ENCODE data around the gene KIF24. TPM values are rescaled to one million over a fixed set of nuclear protein-coding genes. Genes with fewer than 3 reads are reported as not detected.
"Not testable (repeated sequence)": the region's sequence is repeated elsewhere in the genome, so short reads cannot be mapped to it uniquely, and the experiment has no call there.

Gene KIF24
- polyA plus RNA-seq, 4 donors: 5.1 to 7.3 (median 6.4) TPM

- DNase-seq (ENCODE audit: low read depth in 4 of 4, low spot score in 2 of 4): no peak
These were observed 4.8 kb upstream of the KIF24 start for GRCh38 chr9:34333836-34334235.

- DNase-seq (ENCODE audit: low read depth in 4 of 4, low spot score in 2 of 4): no peak
These were observed 3.3 kb upstream of the KIF24 start for GRCh38 chr9:34332076-34332964.

GRCh38 chr9:34331196-34331595 is 2.1 kb upstream of the KIF24 start:
- no peak for DNase-seq (ENCODE audit: low read depth in 4 of 4, low spot score in 2 of 4)

- no peak for DNase-seq (ENCODE audit: low read depth in 4 of 4, low spot score in 2 of 4)
These were observed 525 bp downstream of the KIF24 start for GRCh38 chr9:34328500-34328986.

GRCh38 chr9:34326690-34327089 is 2.4 kb downstream of the KIF24 start:
- DNase-seq (ENCODE audit: low read depth in 4 of 4, low spot score in 2 of 4): no peak

GRCh38 chr9:34322899-34323591 is 6.0 kb downstream of the KIF24 start:
- no peak for DNase-seq (ENCODE audit: low read depth in 4 of 4, low spot score in 2 of 4)

- no peak for DNase-seq (ENCODE audit: low read depth in 4 of 4, low spot score in 2 of 4)
These were observed 7.6 kb downstream of the KIF24 start for GRCh38 chr9:34321451-34321850.

GRCh38 chr9:34318163-34318790 is 10.8 kb downstream of the KIF24 start:
- no peak for DNase-seq (ENCODE audit: low read depth in 4 of 4, low spot score in 2 of 4)

GRCh38 chr9:34317436-34317835 is 11.6 kb downstream of the KIF24 start:
- no peak for DNase-seq (ENCODE audit: low read depth in 4 of 4, low spot score in 2 of 4)

GRCh38 chr9:34311499-34312185 is 17.4 kb downstream of the KIF24 start:
- no peak for DNase-seq (ENCODE audit: low read depth in 4 of 4, low spot score in 2 of 4)

GRCh38 chr9:34310215-34310614 is 18.9 kb downstream of the KIF24 start:
- DNase-seq (ENCODE audit: low read depth in 4 of 4, low spot score in 2 of 4): no peak

- not testable (repeated sequence) for DNase-seq (ENCODE audit: low read depth in 4 of 4, low spot score in 2 of 4)
These were observed 20.8 kb downstream of the KIF24 start for GRCh38 chr9:34308316-34308715.

- DNase-seq (ENCODE audit: low read depth in 4 of 4, low spot score in 2 of 4): not testable (repeated sequence)
These were observed 28.0 kb downstream of the KIF24 start for GRCh38 chr9:34301064-34301463.

GRCh38 chr9:34292552-34292951 is 36.5 kb downstream of the KIF24 start:
- no peak for DNase-seq (ENCODE audit: low read depth in 4 of 4, low spot score in 2 of 4)

GRCh38 chr9:34291423-34291822 is 37.6 kb downstream of the KIF24 start:
- no peak for DNase-seq (ENCODE audit: low read depth in 4 of 4, low spot score in 2 of 4)

- DNase-seq (ENCODE audit: low read depth in 4 of 4, low spot score in 2 of 4): no peak
These were observed 38.0 kb downstream of the KIF24 start for GRCh38 chr9:34291023-34291422.

GRCh38 chr9:34289159-34289558 is 39.9 kb downstream of the KIF24 start:
- DNase-seq (ENCODE audit: low read depth in 4 of 4, low spot score in 2 of 4): no peak

GRCh38 chr9:34282096-34282495 is 47.0 kb downstream of the KIF24 start:
- no peak for DNase-seq (ENCODE audit: low read depth in 4 of 4, low spot score in 2 of 4)

- DNase-seq (ENCODE audit: low read depth in 4 of 4, low spot score in 2 of 4): peak in 2 of 4 donors; percentile 13 to 25
These were observed 49.7 kb downstream of the KIF24 start for GRCh38 chr9:34279411-34279810.
